Activated T-cell treated with anti-CD3 and anti-CD28 coated beads for 1 hour (primary cell): ENCODE data around the gene UGT1A9.

Experiments
- DNase-seq: peaks from one replicate; pipeline ENCODE4 v3.0.0-alpha.2; 2020; ENCODE audit warnings: low read depth

UGT1A9 gene

DNA sequence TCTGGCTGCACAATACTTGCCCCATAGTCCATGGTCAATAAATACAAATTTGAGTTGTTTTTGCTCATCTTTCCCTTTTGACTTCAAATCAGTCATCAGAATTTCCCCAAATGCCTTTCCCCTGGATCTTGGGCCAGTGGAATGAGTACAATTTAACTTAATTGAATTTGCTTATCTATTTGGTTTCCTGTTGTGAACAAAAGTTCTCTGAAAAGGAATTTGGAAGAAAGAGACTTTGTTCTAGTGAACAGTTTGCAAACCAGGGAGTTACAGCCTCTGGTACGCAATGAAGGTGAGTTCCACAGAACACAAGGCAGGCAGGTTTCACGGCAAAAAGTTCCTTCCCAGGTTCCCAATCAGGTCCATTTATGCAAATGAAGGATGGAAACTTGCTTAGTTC is 87.2 kb downstream of the UGT1A9 start:
- DNase-seq, result no peak

GRCh38 chr2:233760043-233760442 is 88.3 kb downstream of the UGT1A9 start, which contains the start of gene UGT1A1:
Gene UGT1A1 (plus strand): TSS chr2:233760270. CDS start chr2:233760288, 18 bp downstream.
- DNase-seq, result no peak

GRCh38 chr2:233761040-233761769 is 89.5 kb downstream of the UGT1A9 start:
- no peak for DNase-seq

DNA sequence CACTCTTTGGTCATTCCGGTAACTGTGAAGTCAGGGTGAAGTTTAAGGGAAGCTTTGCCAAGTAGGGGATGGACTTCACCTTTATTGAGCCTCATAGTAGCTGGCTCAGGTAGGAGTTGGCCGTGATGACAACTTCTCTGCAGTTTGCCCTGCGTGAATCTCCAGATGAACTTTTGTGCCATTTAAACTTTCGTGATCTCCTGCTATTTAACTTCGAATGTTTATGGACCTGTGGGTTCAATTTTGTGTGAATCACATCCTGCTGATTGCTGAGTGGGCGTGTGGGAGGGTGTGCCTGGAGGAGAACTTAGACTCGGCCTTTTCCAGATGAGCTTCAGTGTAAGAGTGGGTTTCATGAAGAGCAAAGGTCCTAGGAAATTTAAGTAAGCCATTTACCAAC is 92.6 kb downstream of the UGT1A9 start:
- DNase-seq, result no peak

DNA sequence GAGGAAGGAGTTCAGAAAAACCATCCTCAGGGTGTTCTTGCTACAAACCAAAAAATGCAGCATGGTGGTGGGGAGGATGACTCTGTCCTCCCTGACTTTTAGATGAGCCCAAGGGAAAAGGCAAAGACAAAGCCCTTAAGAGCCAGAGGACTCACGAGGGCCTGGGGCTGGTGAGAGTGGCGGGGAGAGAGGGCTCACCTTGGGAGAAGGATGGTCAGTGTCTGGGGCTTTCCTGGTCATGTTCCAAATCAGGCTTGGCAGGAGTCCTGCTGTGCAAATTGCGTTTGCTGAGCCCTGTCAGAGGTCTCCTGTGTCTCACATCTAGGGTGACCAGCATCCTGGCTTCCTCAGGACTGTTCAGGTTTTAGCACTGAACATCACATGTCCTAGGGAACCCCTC is 93.1 kb downstream of the UGT1A9 start:
- no peak for DNase-seq

GRCh38 chr2:233766416-233766815 is 94.7 kb downstream of the UGT1A9 start:
- DNase-seq, result no peak

DNA sequence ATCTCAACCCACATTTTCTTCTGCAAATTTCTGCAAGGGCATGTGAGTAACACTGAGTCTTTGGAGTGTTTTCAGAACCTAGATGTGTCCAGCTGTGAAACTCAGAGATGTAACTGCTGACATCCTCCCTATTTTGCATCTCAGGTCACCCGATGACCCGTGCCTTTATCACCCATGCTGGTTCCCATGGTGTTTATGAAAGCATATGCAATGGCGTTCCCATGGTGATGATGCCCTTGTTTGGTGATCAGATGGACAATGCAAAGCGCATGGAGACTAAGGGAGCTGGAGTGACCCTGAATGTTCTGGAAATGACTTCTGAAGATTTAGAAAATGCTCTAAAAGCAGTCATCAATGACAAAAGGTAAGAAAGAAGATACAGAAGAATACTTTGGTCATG is 96.4 kb downstream of the UGT1A9 start:
- no peak for DNase-seq

GRCh38 chr2:233769260-233769659 is 97.6 kb downstream of the UGT1A9 start:
- no peak for DNase-seq

GRCh38 chr2:233772153-233772552 is 100.5 kb downstream of the UGT1A9 start:
- DNase-seq, result no peak

GRCh38 chr2:233772583-233772982 is 100.9 kb downstream of the UGT1A9 start:
- no peak for DNase-seq

GRCh38 chr2:233773854-233774253 is 102.2 kb downstream of the UGT1A9 start:
- DNase-seq, result no peak

DNA sequence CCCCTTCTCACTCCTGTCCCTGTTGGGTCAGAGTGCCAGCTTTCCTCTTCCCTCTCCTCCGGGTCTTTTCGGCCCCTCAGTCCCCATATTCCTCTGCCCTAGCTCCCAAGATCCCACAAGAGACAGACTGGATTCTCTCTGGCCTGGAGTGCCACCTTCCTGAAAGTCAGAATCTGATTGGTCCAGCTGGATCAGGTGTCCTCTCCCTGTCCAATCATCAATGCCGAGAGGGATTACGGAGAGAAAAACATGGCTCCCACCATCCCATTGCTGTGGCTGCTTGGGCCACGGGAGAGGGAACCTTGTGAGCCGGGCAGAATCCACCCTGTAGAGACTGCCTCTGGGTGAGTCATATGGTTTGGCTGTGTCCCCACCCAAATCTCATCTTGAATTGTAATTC is 103.7 kb downstream of the UGT1A9 start:
- DNase-seq, result no peak

DNA sequence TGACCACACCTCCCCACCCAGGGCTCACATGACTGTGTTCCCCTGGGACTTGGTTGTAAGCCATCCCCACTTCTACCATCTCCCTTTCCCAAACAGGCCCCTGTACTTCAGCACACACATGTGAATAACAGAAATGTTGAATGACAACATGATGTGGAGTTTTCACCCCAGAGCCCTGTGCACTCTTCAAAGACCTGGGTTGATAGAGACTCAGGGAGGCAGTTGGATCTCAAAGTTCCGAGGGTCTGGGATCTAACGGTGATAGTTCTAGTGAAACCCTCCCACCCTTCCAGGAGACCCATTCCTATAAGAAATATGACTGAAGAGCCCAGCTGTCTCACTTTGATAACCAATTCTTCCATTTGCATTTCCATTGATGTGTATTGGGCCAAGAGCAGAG is 106.3 kb downstream of the UGT1A9 start, which contains the start of gene MROH2A:
Gene MROH2A, plus strand, starts transcription at position 301 of the 400 bp plus-strand sequence. CDS start 1,029 bp downstream, outside the sequence.
- DNase-seq, result no peak

DNA sequence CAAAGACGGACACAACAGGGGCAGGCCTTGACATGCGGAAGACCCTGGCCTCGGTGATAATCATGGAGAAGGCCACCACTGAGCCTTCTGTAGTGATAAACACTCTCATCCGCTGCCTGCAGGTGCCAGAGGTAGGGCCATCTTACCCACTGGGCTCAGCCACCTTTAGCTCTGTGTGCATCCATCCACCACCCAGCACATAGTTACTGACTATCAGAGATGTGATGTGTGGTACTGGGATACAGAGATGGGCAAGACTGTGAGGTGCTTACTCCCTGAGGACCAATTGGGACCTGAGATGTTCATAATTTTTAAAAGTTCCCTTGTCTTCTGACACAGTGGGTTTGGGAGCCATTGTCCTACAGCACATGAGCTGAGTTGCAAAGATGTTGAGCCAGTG is 108.0 kb downstream of the UGT1A9 start:
- no peak for DNase-seq

GRCh38 chr2:233780771-233781170 is 109.1 kb downstream of the UGT1A9 start:
- DNase-seq, result no peak

- DNase-seq, result no peak
Measured at GRCh38 chr2:233789554-233789953, 117.9 kb downstream of the UGT1A9 start.

DNA sequence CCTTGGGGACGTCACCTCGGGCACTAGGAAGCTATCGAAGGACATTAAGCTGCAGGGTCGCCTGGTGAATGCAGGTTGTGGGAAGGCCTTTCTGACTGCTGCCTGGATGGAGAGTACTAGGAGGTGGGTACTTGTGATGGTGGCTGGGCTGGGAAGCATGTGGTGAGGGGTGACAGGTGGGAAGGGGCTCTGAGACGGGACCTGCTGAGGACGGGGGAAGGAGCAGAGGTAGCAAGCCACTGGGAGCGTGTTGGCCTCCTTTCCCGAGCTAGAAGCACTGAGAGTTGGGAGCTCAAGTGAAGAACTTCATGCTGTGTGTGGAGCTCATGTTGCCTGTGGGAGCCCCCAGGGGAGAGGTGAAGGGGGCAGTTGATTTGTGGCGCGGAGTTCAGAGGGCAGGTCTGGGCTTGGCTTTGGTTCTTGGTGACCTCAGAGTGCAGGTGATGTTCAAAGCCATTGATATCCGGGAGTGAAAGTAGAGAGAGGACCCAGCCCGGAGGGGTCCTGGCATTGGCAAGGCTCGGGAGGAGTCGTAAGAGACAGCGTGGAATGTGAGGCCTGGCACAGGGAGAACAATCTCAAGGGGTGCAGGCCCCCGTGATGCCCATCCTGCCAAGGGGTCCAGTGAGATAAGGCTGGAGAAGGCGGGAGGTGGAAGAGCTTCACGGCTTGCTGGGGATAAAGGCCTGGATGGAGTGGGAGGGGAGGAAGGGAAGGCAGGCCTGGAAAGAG is 119.6 kb downstream of the UGT1A9 start:
- no peak for DNase-seq

DNA sequence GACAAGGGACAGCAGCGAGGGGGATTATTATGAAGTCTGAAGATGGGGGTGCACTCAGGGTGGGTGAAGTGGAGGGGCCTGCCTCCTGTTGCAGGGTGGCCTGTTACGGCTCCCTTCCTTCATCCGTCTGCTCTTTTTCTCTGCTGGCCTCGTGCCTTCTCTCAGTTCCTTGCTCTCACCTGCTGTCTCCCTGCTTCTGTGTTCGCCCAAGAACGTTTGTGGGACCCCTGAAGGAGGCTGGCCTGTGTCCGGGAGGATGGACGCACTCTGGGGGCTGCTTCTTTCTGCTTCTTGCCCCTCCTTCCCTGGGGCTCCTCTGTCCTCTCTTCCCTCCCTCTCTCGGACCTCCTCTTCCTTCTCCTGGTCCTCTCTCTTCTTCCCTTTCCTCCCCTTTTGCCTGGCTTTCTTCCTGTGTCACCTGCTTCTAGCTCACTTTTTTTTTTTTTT is 120.2 kb downstream of the UGT1A9 start:
- no peak for DNase-seq

- DNase-seq, result no peak
Measured at GRCh38 chr2:233792720-233793119, 121.0 kb downstream of the UGT1A9 start.

GRCh38 chr2:233793465-233794127 is 121.9 kb downstream of the UGT1A9 start:
- no peak for DNase-seq

DNA sequence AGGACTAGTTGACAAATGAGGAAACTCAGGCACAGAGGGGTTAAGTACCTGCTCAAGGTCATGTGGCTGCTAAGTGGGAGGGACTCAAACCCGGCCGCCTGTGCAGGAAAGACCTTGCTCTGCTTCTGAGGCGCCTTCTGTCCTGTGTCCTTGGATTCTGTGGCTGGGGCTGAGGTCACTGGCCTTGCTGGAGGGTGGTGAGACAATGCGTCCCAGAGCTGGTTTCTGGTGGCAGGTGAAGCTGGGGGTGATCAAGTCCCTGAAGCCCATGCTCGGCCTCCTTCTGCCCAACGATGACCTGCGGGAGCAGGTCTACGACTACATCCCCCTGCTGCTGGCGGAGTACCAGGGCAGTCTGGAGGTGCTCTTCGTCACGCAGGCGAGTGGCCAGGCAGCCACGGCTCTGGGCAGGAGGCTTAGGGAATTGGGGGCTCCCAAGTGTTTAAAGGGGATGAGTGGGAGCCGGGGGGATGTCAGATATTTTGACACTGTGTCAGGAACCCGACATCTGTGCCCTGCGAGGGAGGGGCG is 122.5 kb downstream of the UGT1A9 start:
- no peak for DNase-seq

GRCh38 chr2:233795735-233796171 is 124.1 kb downstream of the UGT1A9 start:
- DNase-seq, result no peak
